Heart left ventricle (tissue), 16 donors: ENCODE results near the gene ACP7. TPM values are rescaled to one million over a fixed set of nuclear protein-coding genes. Genes with fewer than 3 reads are reported as not detected.

Experiments used
- ATAC-seq, 4 donors: fragments of 200-7000 bp; cut with Tn5 transposase; one replicate each; pipeline ENCODE4 v1.9.1; 2020 to 2022; ENCODE audit warnings: moderate library complexity in 4 of 4, mild to moderate bottlenecking in 3 of 4, moderate number of reproducible peaks in 1 of 4
- DNase-seq, 5 donors: peaks; one replicate each; pipeline ENCODE4 v3.0.0-alpha.2; 2020
- H3K27ac ChIP-seq, 12 donors: fragments of 200-600 bp; sonication (generic) in 4 of 12; one replicate each; pipeline versions ENCODE4 v1.5.0 to v1.8.0; 2016 to 2022; ENCODE audit warnings: mild to moderate bottlenecking in 2 of 12
- H3K27me3 ChIP-seq, 9 donors: fragments of 200-600 bp; sonication (generic) in 2 of 9; one replicate each; pipeline versions ENCODE4 v1.5.1 to v1.8.0; 2016 to 2022; ENCODE audit warnings: mild to moderate bottlenecking in 3 of 9
- H3K36me3 ChIP-seq, 9 donors: fragments of 200-600 bp; sonication (generic) in 2 of 9; one replicate each; pipeline versions ENCODE4 v1.5.0 to v1.8.0; 2018 to 2022; ENCODE audit warnings: mild to moderate bottlenecking in 2 of 9
- H3K4me1 ChIP-seq, 12 donors: fragments of 200-600 bp; sonication (generic) in 4 of 12; one replicate each; pipeline versions ENCODE4 v1.5.0 to v1.8.0; 2016 to 2022; ENCODE audit warnings: mild to moderate bottlenecking in 3 of 12
- H3K4me3 ChIP-seq, 12 donors: fragments of 200-600 bp; sonication (generic) in 4 of 12; one replicate each; pipeline versions ENCODE4 v1.5.0 to v1.8.0; 2017 to 2022; ENCODE audit warnings: mild to moderate bottlenecking in 9 of 12, moderate library complexity in 4 of 12
- H3K9me3 ChIP-seq, 12 donors: fragments of 200-600 bp; sonication (generic) in 4 of 12; one replicate each; pipeline versions ENCODE4 v1.5.0 to v1.8.0; 2016 to 2022; ENCODE audit warnings: mild to moderate bottlenecking in 1 of 12
- POLR2A ChIP-seq, 2 donors: fragments of 450-650 bp; IDR thresholded peaks; one replicate each; pipeline ENCODE4 v1.6.1; 2017; ENCODE audit warnings: antibody characterized with exemption in 2 of 2, mild to moderate bottlenecking in 2 of 2, moderate library complexity in 2 of 2
- WGBS, 4 donors: extraction: QIAGEN DNeasy Blood & Tissue Kit in 2 of 4; methylation state at CpG; one replicate each; pipeline versions ENCODE4 v1.1.5 to v1.1.7; 2013 to 2018; 5-methylcytosine and 5-hydroxymethylcytosine counted together
- intact Hi-C, 10 donors: fragments of 100-400 bp; cut with DNase I; formaldehyde crosslinking; loops; one replicate each; pipeline versions ENCODE4 v1.11.1 to v1.14.2; 2022
- polyA plus RNA-seq, 2 donors: library from polyadenylated mRNA; stranded (reverse); fragments of 200-250 nt; gene quantifications; one replicate each; pipeline ENCODE4 v1.2.3, GENCODE V29; 2013
- total RNA-seq, 9 donors: library from RNA; depleted of rRNA in 2 of 9; stranded (reverse); fragments of >200 nt in 2 of 9; fragmentation: NEBNext Ultra II Directional in 3 of 9; extraction: Animal tissue kit (Norgen Biotek cat#: 25700) in 3 of 9; gene quantifications; one replicate each; pipeline versions ENCODE4 v1.1.0 to v1.2.4, GENCODE V29; 2016 to 2023
- TF ChIP-seq, protein P1 (sequence below), 12 donors: fragments of 200-600 bp; sonication (generic) in 4 of 12; IDR thresholded peaks; one replicate each; pipeline versions ENCODE4 v1.5.0 to v1.8.0; 2018 to 2022; ENCODE audit warnings: antibody characterized with exemption in 12 of 12, mild to moderate bottlenecking in 5 of 12
- donor health status: ischemic (EF 13 %, LVEDD 7.1; RV severe dilation, severe dysfunction).
- donor health status: healthy with polysubstance abuse.
- donor health status: DM: no; HTN: yes; CAD: no.
- donor health status: DM: no; HTN: no; CAD: no.
- donor health status: ischemic (EF 25% LVEDD 6.9; RV normal size, moderate dysfunction).
- donor health status: ischemic (EF 25% LVEDD 5.7; RV mildly dilated, moderate dysfunction).
- donor health status: healthy.
- donor health status: DM: yes; HTN: yes; CAD: no.
- donor health status: ischemic (EF 35%, LVEDD 5.7; RV mildly dilated, moderate dysfunction).
- donor health status: nonischemic (EF 11% LVEDD 7.7; RV severe dilation, severe dysfunction).
- donor health status: DM: yes; HTN: yes; CAD: no.
- donor health status: PGD.
- donor health status: ischemic (EF 29% LVEDD 5.4; RV normal size, mild dysfunction).
- donor health status: nonischemic (EF 23%, LVEDD 6.1; RV moderate dilation, normal function).

ACP7 gene
- total and polyA plus RNA-seq, 11 donors, result not detected

- Histone ChIP-seq H3K4me3 (no peak overlapping the region), H3K4me1 (no peaks in the 10 kb centered on the region), H3K9me3 (no peaks in the 10 kb centered on the region), H3K27ac (no peak overlapping the region), H3K36me3 (no peaks in the 10 kb centered on the region), H3K27me3 (peaks cover 0 to 34% (median 10%) of the 10 kb centered on the region in 9 donors)
- ATAC-seq (no peak), DNase-seq (no peak)
- TF ChIP-seq, protein P1, sequence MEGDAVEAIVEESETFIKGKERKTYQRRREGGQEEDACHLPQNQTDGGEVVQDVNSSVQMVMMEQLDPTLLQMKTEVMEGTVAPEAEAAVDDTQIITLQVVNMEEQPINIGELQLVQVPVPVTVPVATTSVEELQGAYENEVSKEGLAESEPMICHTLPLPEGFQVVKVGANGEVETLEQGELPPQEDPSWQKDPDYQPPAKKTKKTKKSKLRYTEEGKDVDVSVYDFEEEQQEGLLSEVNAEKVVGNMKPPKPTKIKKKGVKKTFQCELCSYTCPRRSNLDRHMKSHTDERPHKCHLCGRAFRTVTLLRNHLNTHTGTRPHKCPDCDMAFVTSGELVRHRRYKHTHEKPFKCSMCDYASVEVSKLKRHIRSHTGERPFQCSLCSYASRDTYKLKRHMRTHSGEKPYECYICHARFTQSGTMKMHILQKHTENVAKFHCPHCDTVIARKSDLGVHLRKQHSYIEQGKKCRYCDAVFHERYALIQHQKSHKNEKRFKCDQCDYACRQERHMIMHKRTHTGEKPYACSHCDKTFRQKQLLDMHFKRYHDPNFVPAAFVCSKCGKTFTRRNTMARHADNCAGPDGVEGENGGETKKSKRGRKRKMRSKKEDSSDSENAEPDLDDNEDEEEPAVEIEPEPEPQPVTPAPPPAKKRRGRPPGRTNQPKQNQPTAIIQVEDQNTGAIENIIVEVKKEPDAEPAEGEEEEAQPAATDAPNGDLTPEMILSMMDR (IDR thresholded peaks at IDR 0.05), result no peak
- TF ChIP-seq POLR2A (IDR thresholded peaks at IDR 0.05), result no peak
- 63 to 76% (median 67%) methylated on average over 5 of the region's 5 CpGs for WGBS, 4 donors
- intact Hi-C loops, result no loop called here
These were observed 20.0 kb downstream of the ACP7 start for GRCh38 chr19:39104186-39104596.

- WGBS, 4 donors, result 50 to 62% (median 61%) methylated on average over 7 of the region's 7 CpGs
- H3K4me1 ChIP-seq, result no peaks in the 10 kb centered on the region
- ATAC-seq, result no peak
- H3K27ac ChIP-seq, result no peak overlapping the region
- H3K9me3 ChIP-seq, result no peaks in the 10 kb centered on the region
- no peak for TF ChIP-seq POLR2A (IDR thresholded peaks at IDR 0.05)
- TF ChIP-seq, protein P1 (IDR thresholded peaks at IDR 0.05), result no peak
- peaks cover 0 to 43% (median 7%) of the 10 kb centered on the region in 9 donors for H3K27me3 ChIP-seq
- H3K4me3 ChIP-seq, result no peak overlapping the region
- no peak for DNase-seq
- intact Hi-C loops, result no loop called here
- no peaks in the 10 kb centered on the region for H3K36me3 ChIP-seq
These were observed 22.0 kb downstream of the ACP7 start for GRCh38 chr19:39106194-39106593.

DNA sequence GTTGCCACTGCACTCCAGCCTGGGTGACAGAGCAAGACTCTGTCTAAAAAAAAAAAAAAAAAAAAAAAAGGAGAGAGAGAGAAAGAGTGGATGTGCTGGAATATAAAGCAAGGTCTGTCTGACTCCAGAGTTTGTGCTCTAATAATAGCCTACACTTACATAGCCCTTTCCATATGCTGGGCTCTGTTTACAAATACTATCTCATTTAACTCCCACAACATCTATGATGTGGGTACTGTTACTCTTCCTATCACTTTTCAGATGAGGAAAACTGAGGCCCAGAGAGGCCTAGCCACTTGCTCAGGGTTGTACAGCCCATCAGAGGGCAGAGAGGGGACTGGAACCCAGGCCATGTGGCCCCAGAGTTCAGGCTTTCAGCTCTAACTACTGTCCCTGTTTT is 25.5 kb downstream of the ACP7 start:
- Histone ChIP-seq H3K4me3 (no peak overlapping the region), H3K27ac (no peak overlapping the region), H3K9me3 (no peaks in the 10 kb centered on the region), H3K4me1 (no peaks in the 10 kb centered on the region), H3K27me3 (peaks cover 0 to 65% (median 15%) of the 10 kb centered on the region in 9 donors), H3K36me3 (no peaks in the 10 kb centered on the region)
- TF ChIP-seq, protein P1 (IDR thresholded peaks at IDR 0.05), result no peak
- TF ChIP-seq POLR2A (IDR thresholded peaks at IDR 0.05), result no peak
- intact Hi-C loops, result loop anchor here in 1 of 10 donors (5.0 kb wide), 1 partner anchor 147 kb away; no protein-coding TSS in a partner anchor
- DNase-seq (no peak), ATAC-seq (no peak)

GRCh38 chr19:39110263-39110967 is 26.2 kb downstream of the ACP7 start:
- Histone ChIP-seq H3K27me3 (peaks cover 0 to 61% (median 15%) of the 10 kb centered on the region in 9 donors), H3K4me1 (no peaks in the 10 kb centered on the region), H3K27ac (no peak overlapping the region), H3K9me3 (no peaks in the 10 kb centered on the region), H3K36me3 (no peaks in the 10 kb centered on the region), H3K4me3 (no peak overlapping the region)
- intact Hi-C loops, result loop anchor here in 1 of 10 donors (5.0 kb wide), 1 partner anchor 148 kb away; no protein-coding TSS in a partner anchor
- WGBS, 4 donors, result 14 to 31% (median 28%) methylated on average over 11 to 16 of the region's 16 CpGs
- TF ChIP-seq, protein P1 (IDR thresholded peaks at IDR 0.05), result peak; percentile 54 to 79 (median 72)
- TF ChIP-seq POLR2A (IDR thresholded peaks at IDR 0.05), result no peak
- DNase-seq (peak in 1 of 5 donors; percentile 39), ATAC-seq (peak in 3 of 4 donors; percentile 62 to 71 (median 69))
